Neural cell (in vitro differentiated cells): ENCODE measurements around the gene JDP2. TPM values are rescaled to one million over a fixed set of nuclear protein-coding genes. Genes with fewer than 3 reads are reported as not detected.

Experiments
- H2AFZ ChIP-seq: fragments of 200-600, 300-800 bp; sonication (generic), shearing (Covaris generic); 2 replicates; pipeline ENCODE4 v1.6.0; 2014; ENCODE audit warnings: low read depth, mild to moderate bottlenecking, antibody characterized with exemption, low read length, moderate library complexity
- H3F3A ChIP-seq: fragments of 200-600 bp; shearing (Covaris generic); 2 replicates; pipeline ENCODE4 v1.6.1; 2016; ENCODE audit warnings: mild to moderate bottlenecking, moderate library complexity, mixed read lengths, antibody characterized with exemption, low read length; ENCODE audit not compliant: insufficient read depth, poor library complexity, severe bottlenecking
- H3K27ac ChIP-seq: fragments of 200-600, 300-800 bp; sonication (generic), shearing (Covaris generic); 2 replicates; pipeline ENCODE4 v1.5.1; 2014; ENCODE audit warnings: mild to moderate bottlenecking, low read length, moderate library complexity
- H3K27me3 ChIP-seq: fragments of 300-800, 200-600 bp; sonication (generic), shearing (Covaris generic); 2 replicates; pipeline ENCODE4 v1.6.0; 2014; ENCODE audit warnings: mild to moderate bottlenecking, low read depth, low read length, moderate library complexity; ENCODE audit not compliant: insufficient read depth
- H3K36me3 ChIP-seq: fragments of 300-800, 200-600 bp; sonication (generic), shearing (Covaris generic); 2 replicates; pipeline ENCODE4 v1.5.1; 2014; ENCODE audit warnings: mild to moderate bottlenecking, antibody characterized with exemption, low read length, moderate library complexity; ENCODE audit not compliant: insufficient read depth
- H3K4me2 ChIP-seq: fragments of 300-800, 200-600 bp; sonication (generic), shearing (Covaris generic); 2 replicates; pipeline ENCODE4 v1.6.0; 2014; ENCODE audit warnings: mild to moderate bottlenecking, low read length
- H3K4me3 ChIP-seq: fragments of 300-800, 200-600 bp; sonication (generic), shearing (Covaris generic); 2 replicates; pipeline ENCODE4 v1.5.1; 2014; ENCODE audit warnings: mild to moderate bottlenecking, low read length, moderate library complexity
- H3K79me2 ChIP-seq: fragments of 200-600 bp; shearing (Covaris generic); replicated peaks from 2 replicates; pipeline ENCODE4 v1.6.0; 2014; ENCODE audit warnings: mild to moderate bottlenecking, low read length, moderate library complexity; ENCODE audit not compliant: insufficient read depth
- H3K9ac ChIP-seq: fragments of 300-800, 200-600 bp; sonication (generic), shearing (Covaris generic); 2 replicates; pipeline ENCODE4 v1.6.1; 2016; ENCODE audit warnings: mild to moderate bottlenecking, low read length, mixed read lengths
- H3K9me2 ChIP-seq: fragments of 200-600 bp; shearing (Covaris generic); 2 replicates; pipeline ENCODE4 v1.6.1; 2016; ENCODE audit warnings: mild to moderate bottlenecking, low read length, mixed read lengths; ENCODE audit not compliant: insufficient read depth
- H3K9me3 ChIP-seq: fragments of 200-600, 300-800 bp; sonication (generic), shearing (Covaris generic); 2 replicates; pipeline ENCODE4 v1.6.1; 2016; ENCODE audit warnings: mild to moderate bottlenecking, mixed run types, low read length, moderate library complexity, mixed read lengths
- H4K20me1 ChIP-seq: fragments of 200-600 bp; shearing (Covaris generic); 2 replicates; pipeline ENCODE4 v1.6.1; 2016; ENCODE audit warnings: mild to moderate bottlenecking, mixed run types; ENCODE audit not compliant: insufficient read depth
- CTCF ChIP-seq: fragments of 450-650 bp; IDR thresholded peaks from 2 replicates; pipeline ENCODE4 v1.5.1; 2014; ENCODE audit warnings: antibody characterized with exemption, mild to moderate bottlenecking, moderate library complexity; ENCODE audit not compliant: poor library complexity, severe bottlenecking
- EP300 ChIP-seq: fragments of 450-650 bp; conservative IDR thresholded peaks from 2 replicates; pipeline ENCODE4 v1.6.1; 2014; ENCODE audit warnings: antibody characterized with exemption, mild to moderate bottlenecking, moderate library complexity; ENCODE audit not compliant: poor library complexity, severe bottlenecking
- EZH2 ChIP-seq: fragments of 200-600, 300-800 bp; shearing (Covaris generic), sonication (generic); IDR thresholded peaks from 2 replicates; pipeline ENCODE4 v1.6.1; 2014; ENCODE audit warnings: antibody characterized with exemption, low read length, borderline replicate concordance, mild to moderate bottlenecking; ENCODE audit not compliant: insufficient read depth, poor library complexity, severe bottlenecking
- MXI1 ChIP-seq: fragments of 450-650 bp; conservative IDR thresholded peaks from 2 replicates; pipeline ENCODE4 v1.6.1; 2014; ENCODE audit warnings: antibody characterized with exemption, mild to moderate bottlenecking; ENCODE audit not compliant: poor library complexity, severe bottlenecking
- POLR2AphosphoS5 ChIP-seq: IDR thresholded peaks from 2 replicates; pipeline ENCODE4 v1.6.1; 2012
- RAD21 ChIP-seq: fragments of 450-650 bp; conservative IDR thresholded peaks from 2 replicates; pipeline ENCODE4 v1.6.1; 2014; ENCODE audit warnings: antibody characterized with exemption, mild to moderate bottlenecking, moderate library complexity
- REST ChIP-seq: IDR thresholded peaks from 2 replicates; pipeline ENCODE4 v1.6.1; 2012; ENCODE audit warnings: borderline replicate concordance
- SMC3 ChIP-seq: fragments of 450-650 bp; conservative IDR thresholded peaks from 2 replicates; pipeline ENCODE4 v1.6.1; 2014; ENCODE audit warnings: antibody characterized with exemption, mild to moderate bottlenecking, moderate library complexity; ENCODE audit not compliant: poor library complexity
- TAF1 ChIP-seq: IDR thresholded peaks from 2 replicates; pipeline ENCODE4 v1.6.1; 2012; ENCODE audit warnings: low read depth
- polyA plus RNA-seq: library from polyadenylated mRNA; depleted of rRNA; stranded (reverse); fragments of >200 nt; gene quantifications from 2 replicates; pipeline ENCODE4 v1.2.3, GENCODE V29; 2014

The JDP2 gene
- polyA plus RNA-seq, 1 donor from 2014 or later = 20.3 TPM

- Histone ChIP-seq H3K4me3 (no peak overlapping the region), H3K36me3 (no peaks in the 10 kb centered on the region), H3K27me3 (no peaks in the 10 kb centered on the region), H3K79me2 (no peaks in the 10 kb centered on the region), H4K20me1 (no peaks in the 10 kb centered on the region), H3K9me3 (no peaks in the 10 kb centered on the region), H2AFZ (no peak overlapping the region), H3K4me2 (no peak overlapping the region), H3K9ac (no peak overlapping the region), H3F3A (no peaks in the 10 kb centered on the region), H3K27ac (no peak overlapping the region), H3K9me2 (no peaks in the 10 kb centered on the region)
- no peak for TF ChIP-seq RAD21
- TF ChIP-seq CTCF = no peak
- TF ChIP-seq TAF1 = no peak
- TF ChIP-seq REST = no peak
- TF ChIP-seq EZH2 = no peak
- TF ChIP-seq MXI1 = no peak
- no peak for TF ChIP-seq EP300
Measured at GRCh38 chr14:75496755-75497154, 68.9 kb downstream of the JDP2 start.

GRCh38 chr14:75497191-75497590, 69.4 kb downstream of the JDP2 start:
- Histone ChIP-seq H3K4me2 (no peak overlapping the region), H3K27ac (no peak overlapping the region), H3F3A (no peaks in the 10 kb centered on the region), H3K9me3 (no peaks in the 10 kb centered on the region), H3K79me2 (no peaks in the 10 kb centered on the region), H3K27me3 (no peaks in the 10 kb centered on the region), H2AFZ (no peak overlapping the region), H3K9me2 (no peaks in the 10 kb centered on the region), H3K4me3 (no peak overlapping the region), H3K9ac (no peak overlapping the region), H3K36me3 (no peaks in the 10 kb centered on the region), H4K20me1 (no peaks in the 10 kb centered on the region)
- TF ChIP-seq TAF1 (no peak), RAD21 (no peak), CTCF (no peak), REST (no peak), SMC3 (no peak), POLR2AphosphoS5 (no peak), EZH2 (no peak)
